Inflammatory macrophage treated with lipopolysaccharide for 1 hour (primary cell): ENCODE data around the gene TMEM203.

Experiments
- DNase-seq, 2 donors: peaks; one replicate each; pipeline ENCODE4 v3.0.0-alpha.2; 2020 to 2022

TMEM203 gene

DNA sequence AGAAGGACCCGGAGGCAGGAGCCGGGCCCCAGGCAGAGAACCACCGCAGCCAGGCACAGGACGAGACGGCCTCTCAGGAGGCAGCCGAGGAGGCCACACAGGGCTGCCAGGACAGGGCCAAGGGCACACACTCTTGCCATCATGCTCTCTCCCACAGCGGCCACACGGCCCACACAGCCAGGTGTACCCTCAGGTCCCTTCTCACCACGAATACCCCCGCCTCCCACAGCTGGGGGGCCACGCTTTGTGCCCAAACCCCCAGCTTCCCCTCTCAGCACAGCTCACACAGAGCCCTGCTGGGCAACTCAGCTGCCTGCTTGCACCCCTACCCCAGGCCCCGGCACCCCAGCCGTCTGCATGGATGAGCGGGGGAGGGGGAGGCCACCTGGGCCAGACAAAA, 11.7 kb downstream of the TMEM203 start:
- no peak for DNase-seq

- no peak for DNase-seq
Observed at GRCh38 chr9:137192859-137193258, 12.6 kb downstream of the TMEM203 start.

- DNase-seq: no peak
Observed at GRCh38 chr9:137192448-137192780, 13.0 kb downstream of the TMEM203 start.

DNA sequence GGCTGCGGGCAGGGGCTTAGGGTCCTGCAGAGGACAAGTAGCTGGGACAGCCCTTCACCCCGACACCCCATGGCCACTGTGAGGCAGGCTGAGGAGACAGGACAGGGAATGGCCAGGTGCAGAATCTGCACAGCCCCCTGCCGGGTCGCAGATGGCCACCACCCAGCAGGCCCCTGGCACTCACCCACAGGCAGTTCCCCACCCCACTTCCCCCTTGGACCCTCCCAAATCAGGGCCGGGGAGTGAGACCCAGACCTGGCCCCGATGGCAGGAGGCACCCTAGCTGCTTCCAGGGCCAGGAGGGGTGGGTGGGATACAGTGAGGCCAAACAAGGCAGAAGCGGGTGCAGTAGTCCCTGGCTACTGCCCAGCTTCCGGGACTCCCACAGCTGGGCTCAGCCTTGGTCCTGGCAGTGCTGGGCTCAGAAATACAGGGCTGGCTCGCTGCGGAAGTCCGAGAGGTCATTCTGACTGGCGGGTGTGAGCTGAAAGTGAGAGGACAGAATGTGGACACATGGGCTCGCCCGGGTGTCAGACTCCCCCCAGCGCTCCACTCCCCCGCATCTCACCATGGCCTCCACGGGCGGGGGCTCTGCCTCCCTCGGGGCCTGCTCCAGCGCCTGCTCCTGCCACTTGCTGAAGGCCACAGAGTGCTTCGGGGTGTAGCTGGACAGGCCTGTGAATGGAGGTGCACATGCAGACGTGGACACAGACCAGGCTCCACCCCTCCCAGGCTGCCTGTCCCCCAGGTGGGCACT, 13.6 kb downstream of the TMEM203 start:
- no peak for DNase-seq

DNA sequence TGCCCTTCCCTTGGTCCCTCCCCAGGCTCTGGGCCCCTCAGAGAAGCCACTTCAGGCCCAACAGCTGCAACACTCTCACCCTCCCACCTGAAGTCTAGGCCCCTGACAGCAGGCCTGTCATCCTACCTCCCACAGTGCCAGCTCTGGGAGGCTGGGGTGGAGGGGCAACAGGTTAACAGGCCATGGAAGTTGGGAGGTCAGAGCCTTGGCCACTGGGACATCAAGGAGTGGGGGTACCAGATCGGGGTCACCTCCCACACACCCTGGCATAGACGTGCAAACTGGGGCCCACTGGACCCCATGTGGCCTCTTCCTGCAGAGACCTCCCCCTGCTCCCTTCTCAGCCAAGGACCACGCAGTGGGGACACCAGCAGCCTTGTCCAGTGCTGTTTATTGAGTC, 14.2 kb downstream of the TMEM203 start:
- DNase-seq: no peak

- no peak for DNase-seq
Observed at GRCh38 chr9:137190315-137190856, 15.1 kb downstream of the TMEM203 start.

- no peak for DNase-seq
Observed at GRCh38 chr9:137189297-137190295, 15.9 kb downstream of the TMEM203 start.

DNA sequence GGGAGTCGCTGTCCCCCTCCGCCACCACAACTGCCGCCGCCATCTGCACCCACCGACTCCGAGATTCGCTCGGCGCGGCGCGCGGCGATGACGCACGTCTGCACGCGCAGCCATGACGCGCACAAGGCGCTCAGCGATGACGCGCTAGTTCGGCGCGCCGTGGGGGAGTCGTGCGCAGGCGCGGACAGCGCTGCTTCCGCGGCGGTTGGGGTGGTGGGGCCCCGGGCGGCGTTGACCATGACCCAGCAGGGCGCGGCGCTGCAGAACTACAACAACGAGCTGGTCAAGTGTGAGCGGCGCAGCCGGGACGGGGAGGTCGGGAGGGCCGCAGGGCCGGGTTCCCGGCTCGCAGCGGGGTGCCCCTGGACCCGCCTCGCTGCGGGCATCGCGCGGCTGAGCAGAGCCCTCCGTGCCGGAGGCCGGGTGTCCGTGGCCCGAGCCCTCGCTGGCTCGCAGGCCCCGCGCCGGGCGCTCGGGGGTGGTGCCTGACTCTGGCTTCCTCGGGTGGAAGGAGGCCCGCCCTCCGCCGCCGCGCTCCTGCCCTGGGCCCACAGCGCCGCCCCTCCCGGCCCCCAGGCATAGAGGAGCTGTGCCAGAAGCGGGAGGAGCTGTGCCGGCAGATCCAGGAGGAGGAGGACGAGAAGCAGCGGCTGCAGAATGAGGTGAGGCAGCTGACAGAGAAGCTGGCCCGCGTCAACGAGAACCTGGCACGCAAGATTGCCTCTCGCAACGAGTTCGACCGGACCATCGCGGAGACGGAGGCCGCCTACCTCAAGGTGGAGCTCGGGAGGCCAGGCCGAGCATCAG, 16.8 kb downstream of the TMEM203 start, which contains the start of the genes ANAPC2 and SSNA1:
Gene ANAPC2, minus strand, starts transcription at position 71 of the 807 bp plus-strand sequence. Its CDS starts 28 bp downstream, at position 43.
Gene SSNA1, plus strand, starts transcription at position 187 of the 807 bp plus-strand sequence. Its CDS starts 51 bp downstream, at position 238.
- DNase-seq: peak; percentile 84 to 98

GRCh38 chr9:137188086-137188489, 17.4 kb downstream of the TMEM203 start:
- no peak for DNase-seq

DNA sequence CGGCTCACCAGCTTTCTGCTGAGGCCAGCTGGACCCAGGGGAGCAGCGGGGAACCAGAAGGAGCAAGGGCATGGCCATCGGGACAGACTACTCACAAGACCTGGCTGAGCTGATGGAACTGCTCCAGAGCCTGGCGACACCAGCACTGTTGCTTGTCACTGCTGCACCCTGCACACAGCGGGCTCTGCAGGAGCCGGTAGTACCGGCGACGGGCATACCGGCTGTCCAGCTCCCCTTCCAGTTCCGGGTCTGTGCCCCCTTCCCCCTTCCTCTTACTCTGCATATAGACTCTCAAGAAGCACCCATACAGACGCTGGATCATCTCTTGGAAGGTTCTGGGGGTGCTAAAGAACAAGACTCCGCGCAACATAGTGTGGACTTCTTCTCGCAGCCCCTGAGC, 18.1 kb downstream of the TMEM203 start:
- no peak for DNase-seq

- no peak for DNase-seq
Observed at GRCh38 chr9:137186385-137186784, 19.1 kb downstream of the TMEM203 start.

GRCh38 chr9:137185921-137186320, 19.5 kb downstream of the TMEM203 start:
- no peak for DNase-seq

DNA sequence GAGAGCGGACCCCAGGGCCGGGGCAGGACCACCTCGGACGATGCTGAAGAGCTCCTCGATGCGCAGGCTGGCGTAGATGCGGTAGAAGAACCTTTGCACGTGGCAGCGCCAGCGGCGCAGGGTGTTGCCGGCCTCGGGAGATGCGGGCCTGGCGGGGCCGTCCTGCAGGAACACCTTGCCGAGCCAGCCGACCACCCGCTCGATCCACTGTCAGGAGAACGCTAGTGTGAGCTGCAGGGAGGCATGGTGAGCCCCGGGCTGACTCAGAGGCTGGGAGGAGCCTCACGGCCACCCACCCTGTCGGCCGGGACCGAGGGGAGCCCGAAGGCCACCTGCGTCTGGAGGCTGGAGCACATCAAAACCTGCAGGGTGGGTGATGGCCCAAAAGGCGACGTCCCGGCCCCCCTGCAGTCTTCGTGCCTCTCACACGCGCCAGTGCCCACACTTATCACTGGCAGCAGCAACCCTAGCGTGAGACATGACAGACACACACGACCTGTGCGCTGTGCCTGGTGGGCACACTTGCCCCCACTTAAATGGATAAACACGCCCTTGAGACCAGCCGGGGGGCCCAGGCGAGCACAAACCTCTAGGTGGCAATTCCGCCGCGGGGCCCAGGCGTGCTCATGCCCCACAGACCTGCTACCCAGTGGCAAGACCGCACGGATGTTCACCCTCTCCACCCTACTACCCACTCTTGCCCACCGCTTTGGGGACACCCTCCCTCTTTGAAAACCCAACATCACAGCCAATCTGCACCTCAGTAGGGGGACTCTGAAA, 20.4 kb downstream of the TMEM203 start:
- DNase-seq: no peak

DNA sequence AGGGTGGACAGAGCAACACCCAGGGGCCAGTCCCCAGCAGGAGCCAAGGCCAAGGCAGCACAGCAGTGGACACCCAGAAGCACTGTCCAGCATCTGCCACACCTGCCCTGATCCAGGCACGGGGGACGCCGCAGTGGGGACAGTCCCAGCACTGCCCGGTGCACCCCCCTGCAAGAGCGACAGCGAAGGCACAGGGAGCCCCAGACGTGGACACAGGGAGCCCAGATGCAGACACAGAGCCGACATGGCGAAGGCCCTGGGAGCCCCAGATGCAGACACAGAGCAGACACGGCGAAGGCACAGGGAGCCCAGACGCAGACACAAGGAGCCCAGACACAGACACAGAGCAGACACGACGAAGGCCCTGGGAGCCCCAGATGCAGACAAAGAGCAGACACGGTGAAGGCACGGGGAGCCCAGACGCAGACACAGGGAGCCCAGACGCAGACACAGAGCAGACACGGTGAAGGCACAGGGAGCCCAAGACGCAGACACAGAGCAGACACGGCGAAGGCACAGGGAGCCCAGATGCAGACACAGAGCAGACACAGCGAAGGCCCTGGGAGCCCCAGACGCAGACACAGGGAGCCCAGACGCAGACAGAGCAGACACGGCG, 21.4 kb downstream of the TMEM203 start:
- DNase-seq: no peak

DNA sequence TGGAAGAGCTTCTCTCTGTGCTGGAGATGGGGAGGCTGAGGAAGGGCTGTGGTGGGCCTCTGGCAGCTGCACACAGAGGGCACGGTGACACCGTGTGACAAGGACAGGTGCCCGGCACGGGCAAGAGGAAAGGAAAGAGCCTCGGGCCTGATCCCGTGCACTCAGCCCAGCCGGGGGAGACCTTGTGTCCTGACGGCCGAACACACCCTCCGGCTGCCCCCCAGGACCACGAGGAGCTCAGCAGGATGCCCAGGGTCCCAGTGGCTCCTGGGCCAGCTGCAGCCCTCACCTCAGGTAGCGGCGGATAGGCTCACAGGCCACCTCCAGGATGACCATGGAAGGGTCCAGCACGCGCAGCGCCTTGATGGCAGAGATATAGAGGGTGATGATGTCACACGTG, 22.6 kb downstream of the TMEM203 start:
- no peak for DNase-seq

- DNase-seq: no peak
Observed at GRCh38 chr9:137181680-137182079, 23.8 kb downstream of the TMEM203 start.

- no peak for DNase-seq
Observed at GRCh38 chr9:137180491-137180890, 25.0 kb downstream of the TMEM203 start.

- no peak for DNase-seq
Observed at GRCh38 chr9:137179761-137180160, 25.7 kb downstream of the TMEM203 start.

DNA sequence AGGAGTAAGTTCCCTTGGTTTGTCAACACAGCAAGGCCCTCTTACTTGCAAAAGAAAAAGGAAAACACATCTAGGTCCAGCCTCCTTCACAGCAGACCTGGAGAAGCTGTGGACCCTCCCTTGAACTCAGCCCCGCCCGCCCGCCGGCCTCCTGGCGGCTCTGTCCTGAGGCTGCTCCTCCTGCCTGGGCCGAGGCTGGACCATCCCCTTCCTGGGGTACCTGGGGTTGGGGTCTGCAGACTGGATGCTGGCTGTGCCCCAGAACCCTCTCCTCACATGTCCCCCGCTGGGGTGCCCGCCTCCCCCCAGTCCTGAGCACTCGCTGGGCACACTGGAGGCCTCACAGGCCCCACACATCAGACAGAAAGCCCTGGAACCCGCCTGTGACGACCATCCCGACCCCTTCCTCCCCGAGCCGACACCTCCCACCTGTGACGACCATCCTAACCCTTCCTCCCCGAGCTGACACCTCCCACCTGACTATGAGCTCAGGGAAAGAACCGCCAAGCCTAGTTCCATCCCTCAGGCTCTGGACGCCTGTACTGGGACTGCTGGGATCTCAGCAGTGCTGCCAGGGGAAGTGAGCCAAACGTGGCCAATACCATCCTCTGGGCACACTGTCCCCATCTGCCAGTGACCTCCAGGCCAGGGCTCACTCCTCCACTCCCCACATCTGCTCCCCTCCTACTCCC, 26.4 kb downstream of the TMEM203 start:
- no peak for DNase-seq

DNA sequence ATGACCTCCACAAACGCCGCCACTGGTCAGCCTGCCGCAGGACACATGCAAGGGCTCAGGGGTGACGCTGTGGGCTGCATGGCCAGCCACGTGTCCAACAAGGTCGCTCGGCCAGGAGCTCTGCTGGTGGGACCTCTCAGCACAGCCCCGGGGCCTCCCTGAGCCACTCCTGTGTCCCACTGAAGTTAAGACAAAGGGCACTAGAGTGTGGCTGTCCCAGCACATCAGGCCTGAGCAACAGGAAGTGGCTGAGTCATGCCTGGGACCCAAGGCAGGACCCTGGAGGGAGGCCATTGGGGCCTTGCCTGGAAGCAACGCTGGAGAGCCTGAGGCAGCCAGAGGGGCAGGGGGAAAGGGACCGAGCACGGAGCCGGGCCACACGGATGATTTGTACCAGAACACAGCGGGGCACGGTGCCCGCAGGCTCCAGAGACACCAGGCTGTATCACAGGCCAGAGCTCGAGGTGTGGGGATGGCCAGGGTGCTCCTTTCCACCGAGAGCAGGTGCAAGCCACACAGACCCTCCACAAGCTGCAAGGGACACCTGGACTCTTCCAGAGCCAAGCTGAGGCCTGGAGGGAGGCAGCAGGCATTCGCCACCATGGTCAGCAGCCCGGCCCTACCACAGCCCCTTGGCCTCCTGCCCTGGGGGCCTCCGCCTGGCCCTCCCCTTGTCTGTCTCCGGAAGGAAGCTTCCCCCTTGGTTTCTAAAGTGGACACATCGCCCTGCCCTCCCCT, 27.1 kb downstream of the TMEM203 start:
- DNase-seq: no peak
